Measurements from ENCODE around the gene RUNX3.

DNA sequence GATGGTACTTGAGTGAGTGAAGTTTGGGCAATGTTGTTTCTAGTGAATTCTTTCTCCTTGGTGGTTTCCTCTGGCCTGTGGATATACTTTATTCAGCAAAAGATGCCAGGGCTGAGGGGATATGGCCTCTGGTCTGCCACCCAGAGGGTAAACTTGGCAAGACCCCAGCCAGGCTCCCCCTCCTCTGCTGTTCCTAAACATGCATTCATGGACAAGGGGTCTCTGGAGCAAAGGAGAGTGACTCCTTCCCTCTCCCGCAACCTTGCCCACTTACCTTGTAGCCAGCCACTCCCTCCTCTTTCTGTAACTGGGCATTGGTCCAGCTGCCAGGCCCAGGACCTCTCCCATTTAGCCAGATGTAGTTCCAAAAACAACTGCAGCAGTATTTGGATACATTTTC, 43.8 kb downstream of the RUNX3 start:
- no peak for TF ChIP-seq POLR2A (IDR thresholded peaks at IDR 0.05)
- TF ChIP-seq, protein P1, sequence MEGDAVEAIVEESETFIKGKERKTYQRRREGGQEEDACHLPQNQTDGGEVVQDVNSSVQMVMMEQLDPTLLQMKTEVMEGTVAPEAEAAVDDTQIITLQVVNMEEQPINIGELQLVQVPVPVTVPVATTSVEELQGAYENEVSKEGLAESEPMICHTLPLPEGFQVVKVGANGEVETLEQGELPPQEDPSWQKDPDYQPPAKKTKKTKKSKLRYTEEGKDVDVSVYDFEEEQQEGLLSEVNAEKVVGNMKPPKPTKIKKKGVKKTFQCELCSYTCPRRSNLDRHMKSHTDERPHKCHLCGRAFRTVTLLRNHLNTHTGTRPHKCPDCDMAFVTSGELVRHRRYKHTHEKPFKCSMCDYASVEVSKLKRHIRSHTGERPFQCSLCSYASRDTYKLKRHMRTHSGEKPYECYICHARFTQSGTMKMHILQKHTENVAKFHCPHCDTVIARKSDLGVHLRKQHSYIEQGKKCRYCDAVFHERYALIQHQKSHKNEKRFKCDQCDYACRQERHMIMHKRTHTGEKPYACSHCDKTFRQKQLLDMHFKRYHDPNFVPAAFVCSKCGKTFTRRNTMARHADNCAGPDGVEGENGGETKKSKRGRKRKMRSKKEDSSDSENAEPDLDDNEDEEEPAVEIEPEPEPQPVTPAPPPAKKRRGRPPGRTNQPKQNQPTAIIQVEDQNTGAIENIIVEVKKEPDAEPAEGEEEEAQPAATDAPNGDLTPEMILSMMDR (IDR thresholded peaks at IDR 0.05), result no peak

Data from uterus (tissue), 2 donors.